Common myeloid progenitor, CD34-positive (primary cell): ENCODE measurements around the gene PRMT1.

Experiments used
- CTCF ChIA-PET: fragments of 350-600 bp; sonication (Branson Sonifier 250); formaldehyde crosslinking; loops from one replicate; lab custom pipeline; 2021; ENCODE audit warnings: antibody characterized with exemption; lab: Charles Lee
- POLR2A ChIA-PET: fragments of 350-600 bp; sonication (Branson Sonifier 250); formaldehyde crosslinking; loops from one replicate; lab custom pipeline; 2021; ENCODE audit warnings: antibody characterized with exemption; lab: Charles Lee
- DNase-seq, 3 donors: peaks; one replicate each; pipeline versions ENCODE4 v3.0.0 to v3.0.0-alpha.2; 2013
- H3K27ac ChIP-seq, 2 experiments: 1 replicate in 1 of 2; 2 replicates in 1 of 2; pipeline ENCODE4 v1.7.0; 2013; ENCODE audit warnings: inconsistent platforms in 2 of 2, low read length in 2 of 2, mild to moderate bottlenecking in 2 of 2, low read depth in 1 of 2, moderate library complexity in 1 of 2; ENCODE audit not compliant: severe bottlenecking in 2 of 2, insufficient read depth in 1 of 2, poor library complexity in 1 of 2
- H3K27me3 ChIP-seq, 5 experiments: replicated peaks in 2 of 5; 1 replicate in 3 of 5; 2 replicates in 2 of 5; pipeline versions ENCODE4 v1.6.1 to v1.7.0; 2013; ENCODE audit warnings: low read length in 4 of 5, mild to moderate bottlenecking in 2 of 5, moderate library complexity in 2 of 5, inconsistent platforms in 1 of 5; ENCODE audit not compliant: insufficient read depth in 5 of 5, control insufficient read depth in 4 of 5
- H3K36me3 ChIP-seq, 4 experiments: 1 replicate in 2 of 4; 2 replicates in 2 of 4; pipeline versions ENCODE4 v1.6.1 to v1.7.0; 2013; ENCODE audit warnings: low read length in 3 of 4, control low read depth in 1 of 4, mild to moderate bottlenecking in 1 of 4; ENCODE audit not compliant: control insufficient read depth in 4 of 4, insufficient read depth in 4 of 4
- H3K4me1 ChIP-seq, 4 experiments: 1 replicate in 3 of 4; 2 replicates in 1 of 4; pipeline versions ENCODE4 v1.6.1 to v1.7.1; 2013; ENCODE audit warnings: low read length in 3 of 4, mild to moderate bottlenecking in 3 of 4, control low read depth in 1 of 4, inconsistent platforms in 1 of 4, moderate library complexity in 1 of 4; ENCODE audit not compliant: control insufficient read depth in 4 of 4, insufficient read depth in 4 of 4; ENCODE audit errors: control extremely low read depth in 1 of 4
- H3K4me3 ChIP-seq, 7 experiments: 1 replicate in 4 of 7; 2 replicates in 3 of 7; pipeline versions ENCODE4 v1.5.1 to v1.7.0; 2013; ENCODE audit warnings: mild to moderate bottlenecking in 7 of 7, low read length in 6 of 7, moderate library complexity in 6 of 7, inconsistent platforms in 2 of 7, low read depth in 2 of 7, control low read depth in 1 of 7; ENCODE audit not compliant: insufficient read depth in 4 of 7, control insufficient read depth in 1 of 7; ENCODE audit errors: extremely low read depth in 1 of 7
- H3K9me3 ChIP-seq, 5 experiments: 1 replicate in 4 of 5; 2 replicates in 1 of 5; pipeline versions ENCODE4 v1.6.1 to v1.7.1; 2013; ENCODE audit warnings: low read length in 4 of 5, mild to moderate bottlenecking in 2 of 5, inconsistent platforms in 1 of 5, low read depth in 1 of 5, moderate library complexity in 1 of 5; ENCODE audit not compliant: control insufficient read depth in 4 of 5, insufficient read depth in 2 of 5; ENCODE audit errors: control extremely low read depth in 1 of 5
- WGBS: methylation state at CpG from one replicate; pipeline ENCODE4 v1.1.5; 2013; ENCODE audit not compliant: insufficient coverage; 5-methylcytosine and 5-hydroxymethylcytosine counted together

PRMT1 gene

DNA sequence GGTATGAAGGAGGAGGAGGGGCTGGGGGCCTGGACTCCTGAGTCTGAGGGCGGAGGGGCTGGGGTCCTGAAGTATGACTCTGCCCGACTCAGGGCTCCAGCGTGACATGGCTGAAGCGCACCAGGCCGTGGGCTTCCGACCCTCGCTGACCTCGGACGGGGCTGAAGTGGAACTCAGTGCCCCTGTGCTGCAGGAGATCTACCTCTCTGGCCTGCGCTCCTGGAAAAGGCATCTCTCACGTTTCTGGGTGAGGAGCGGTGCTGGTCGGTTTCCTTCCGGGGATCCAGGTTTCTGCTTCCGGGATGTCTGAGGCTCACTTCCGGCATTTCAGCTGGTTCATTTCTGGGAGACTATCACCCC lies 15.1 kb downstream of the PRMT1 start:
- DNase-seq = no peak
- Histone ChIP-seq H3K4me3 (no peak overlapping the region), H3K27me3 (peaks cover 0 to 38% (median 23%) of the 10 kb centered on the region in 5 experiments), H3K9me3 (no peaks in the 10 kb centered on the region), H3K4me1 (peaks cover 0 to 45% (median 27%) of the 10 kb centered on the region in 4 experiments), H3K27ac (no peak overlapping the region), H3K36me3 (peaks cover 0 to 25% (median 9%) of the 10 kb centered on the region in 4 experiments)
- WGBS = 95% methylated on average over 16 of the region's 16 CpGs
- ChIA-PET POLR2A (no interaction called here), CTCF (no interaction called here)

DNA sequence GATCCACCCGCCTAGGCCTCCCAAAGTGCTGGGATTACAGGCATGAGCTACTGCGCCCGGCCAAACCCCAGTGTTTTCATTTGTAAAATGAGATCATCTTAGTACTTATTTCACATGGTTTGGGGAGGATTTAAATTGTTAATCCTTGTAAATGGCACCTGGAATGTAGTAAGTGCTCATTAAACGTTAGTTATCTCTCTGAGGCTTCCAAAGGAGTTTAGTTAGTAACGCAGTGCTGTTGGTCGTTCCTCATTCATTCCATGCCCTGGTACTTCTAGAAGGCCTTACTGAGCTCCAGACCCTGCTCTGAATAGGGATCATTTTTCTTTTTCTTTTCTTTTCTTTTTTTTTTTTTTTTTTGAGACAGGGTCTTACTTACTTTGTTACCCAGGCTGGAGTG lies 19.0 kb downstream of the PRMT1 start:
- CTCF ChIA-PET = interaction anchor here (1.3 to 1.7 kb wide), 2 partner anchors 15 to 21 kb away, joined by 3 read pairs; no protein-coding TSS in a partner anchor

DNA sequence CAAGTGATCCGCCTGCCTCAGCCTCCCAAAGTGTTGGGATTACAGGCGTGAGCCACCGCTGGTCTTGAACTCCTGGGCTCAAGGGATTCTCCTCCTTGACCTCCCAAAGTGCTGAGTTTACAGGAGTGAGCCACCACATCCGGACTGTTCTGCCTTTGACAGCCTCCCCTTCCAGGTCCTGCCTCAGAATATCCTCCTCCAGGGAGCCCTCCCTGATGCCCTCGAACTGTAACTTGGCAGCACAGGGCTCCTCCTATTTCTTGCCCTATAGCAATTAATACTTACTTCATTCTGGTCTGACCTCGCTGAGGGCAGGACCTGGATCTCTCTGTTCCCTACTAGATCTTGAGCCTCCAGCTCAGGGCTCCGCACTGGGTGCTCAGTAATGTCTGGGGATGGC lies 19.8 kb downstream of the PRMT1 start:
- POLR2A ChIA-PET = no interaction called here
- peaks cover 0 to 23% (median 10%) of the 10 kb centered on the region in 5 experiments for H3K27me3 ChIP-seq
- H3K4me3 ChIP-seq = no peak overlapping the region
- no peak for DNase-seq
- no peaks in the 10 kb centered on the region for H3K4me1 ChIP-seq
- H3K27ac ChIP-seq = no peak overlapping the region
- CTCF ChIA-PET = interaction anchor here (1.3 to 1.7 kb wide), 2 partner anchors 16 to 21 kb away, joined by 3 read pairs; no protein-coding TSS in a partner anchor
- no peaks in the 10 kb centered on the region for H3K9me3 ChIP-seq
- 96% methylated on average over 6 of the region's 7 CpGs for WGBS
- H3K36me3 ChIP-seq = no peaks in the 10 kb centered on the region

More for the DNA sequence above, 19.0 kb downstream of the PRMT1 start:
- no peak overlapping the region for H3K4me3 ChIP-seq
- POLR2A ChIA-PET = no interaction called here
- peaks cover 0 to 6% (median 4%) of the 10 kb centered on the region in 4 experiments for H3K4me1 ChIP-seq
- H3K27me3 ChIP-seq = peaks cover 0 to 26% (median 15%) of the 10 kb centered on the region in 5 experiments
- DNase-seq = no peak
- H3K36me3 ChIP-seq = no peaks in the 10 kb centered on the region
- no peak overlapping the region for H3K27ac ChIP-seq
- WGBS = 100% methylated on average over 2 of the region's 6 CpGs
- H3K9me3 ChIP-seq = no peaks in the 10 kb centered on the region

DNA sequence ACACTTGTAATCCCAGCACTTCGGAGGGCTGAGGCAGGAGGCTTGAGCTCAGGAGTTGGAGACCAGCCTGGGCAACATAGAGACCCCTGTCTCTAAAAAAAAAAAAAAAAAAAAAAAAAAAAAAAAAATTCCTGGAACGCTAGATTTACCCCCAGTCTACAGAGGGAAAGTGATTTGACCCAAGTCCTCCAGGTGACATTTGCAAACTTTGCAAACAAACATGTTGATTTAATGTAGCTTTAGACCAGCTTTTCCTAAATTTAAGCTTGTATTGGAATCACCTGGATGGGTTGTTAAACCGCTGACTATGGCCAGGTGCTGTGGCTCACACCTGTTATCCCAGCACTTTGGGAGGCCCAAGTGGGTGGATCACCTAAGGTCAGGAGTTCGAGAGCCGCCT lies 22.3 kb downstream of the PRMT1 start:
- WGBS = 87% methylated on average over 3 of the region's 5 CpGs
- ChIA-PET POLR2A (interaction anchor here (0.6 kb wide), 1 partner anchor 20 kb away, joined by 4 read pairs; no protein-coding TSS in a partner anchor), CTCF (interaction anchor here (0.8 to 1.2 kb wide), 2 partner anchors 10 to 14 kb away, joined by 3 read pairs; partner anchors contain the start of gene ADM5)
- Histone ChIP-seq H3K27me3 (peaks cover 0 to 15% (median 4%) of the 10 kb centered on the region in 5 experiments), H3K36me3 (no peaks in the 10 kb centered on the region), H3K27ac (no peak overlapping the region), H3K9me3 (no peaks in the 10 kb centered on the region), H3K4me1 (no peaks in the 10 kb centered on the region), H3K4me3 (no peak overlapping the region)
- DNase-seq = no peak

DNA sequence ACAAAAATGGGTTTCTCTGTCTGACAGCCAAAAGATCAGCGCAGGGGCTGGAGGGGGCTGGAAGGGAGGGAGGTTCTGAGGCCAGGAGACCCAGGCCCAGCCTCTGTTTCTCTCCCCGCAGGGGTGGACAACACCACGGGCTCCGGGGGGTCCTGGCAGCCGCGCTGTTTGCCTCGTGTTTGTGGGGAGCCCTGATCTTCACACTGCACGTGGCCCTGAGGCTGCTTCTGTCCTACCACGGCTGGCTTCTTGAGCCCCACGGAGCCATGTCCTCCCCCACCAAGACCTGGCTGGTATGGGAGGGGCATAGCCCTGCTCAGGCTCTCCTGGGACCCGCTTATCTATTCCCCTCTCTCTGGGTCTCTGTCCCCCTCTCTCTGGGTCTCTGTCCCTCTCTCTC lies 23.5 kb downstream of the PRMT1 start:
- Histone ChIP-seq H3K9me3 (no peaks in the 10 kb centered on the region), H3K4me3 (no peak overlapping the region), H3K27ac (no peak overlapping the region), H3K27me3 (peaks cover 0 to 15% (median 4%) of the 10 kb centered on the region in 5 experiments), H3K36me3 (no peaks in the 10 kb centered on the region), H3K4me1 (no peaks in the 10 kb centered on the region)
- DNase-seq = no peak
- ChIA-PET POLR2A (no interaction called here), CTCF (interaction anchor here (0.6 to 1.0 kb wide), 3 partner anchors 10 to 161 kb away, joined by 3 to 5 read pairs (median 3); no protein-coding TSS in a partner anchor)
- WGBS = 75% methylated on average over 4 of the region's 11 CpGs

DNA sequence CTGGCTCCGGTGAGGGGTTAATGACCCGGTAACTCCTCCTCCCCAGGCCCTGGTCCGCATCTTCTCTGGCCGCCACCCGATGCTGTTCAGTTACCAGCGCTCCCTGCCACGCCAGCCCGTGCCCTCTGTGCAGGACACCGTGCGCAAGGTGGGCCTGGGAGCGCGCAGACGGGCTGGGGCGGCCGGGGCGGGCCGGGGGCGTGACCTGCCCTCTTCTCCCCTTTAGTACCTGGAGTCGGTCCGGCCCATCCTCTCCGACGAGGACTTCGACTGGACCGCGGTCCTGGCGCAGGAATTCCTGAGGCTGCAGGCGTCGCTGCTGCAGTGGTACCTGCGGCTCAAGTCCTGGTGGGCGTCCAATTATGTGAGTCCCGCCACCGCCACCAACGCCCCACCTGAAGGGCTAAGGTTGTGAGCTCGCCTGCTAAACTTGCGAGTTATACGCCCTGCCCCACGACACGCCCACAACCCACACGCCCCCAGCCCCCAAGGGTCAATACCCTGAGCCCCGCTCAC lies 24.3 kb downstream of the PRMT1 start:
- Histone ChIP-seq H3K4me3 (no peak overlapping the region), H3K4me1 (no peaks in the 10 kb centered on the region), H3K9me3 (no peaks in the 10 kb centered on the region), H3K27me3 (peaks cover 0 to 15% (median 4%) of the 10 kb centered on the region in 5 experiments), H3K36me3 (no peaks in the 10 kb centered on the region), H3K27ac (no peak overlapping the region)
- WGBS = 73% methylated on average over 32 of the region's 40 CpGs
- DNase-seq = no peak
- ChIA-PET CTCF (no interaction called here), POLR2A (no interaction called here)

DNA sequence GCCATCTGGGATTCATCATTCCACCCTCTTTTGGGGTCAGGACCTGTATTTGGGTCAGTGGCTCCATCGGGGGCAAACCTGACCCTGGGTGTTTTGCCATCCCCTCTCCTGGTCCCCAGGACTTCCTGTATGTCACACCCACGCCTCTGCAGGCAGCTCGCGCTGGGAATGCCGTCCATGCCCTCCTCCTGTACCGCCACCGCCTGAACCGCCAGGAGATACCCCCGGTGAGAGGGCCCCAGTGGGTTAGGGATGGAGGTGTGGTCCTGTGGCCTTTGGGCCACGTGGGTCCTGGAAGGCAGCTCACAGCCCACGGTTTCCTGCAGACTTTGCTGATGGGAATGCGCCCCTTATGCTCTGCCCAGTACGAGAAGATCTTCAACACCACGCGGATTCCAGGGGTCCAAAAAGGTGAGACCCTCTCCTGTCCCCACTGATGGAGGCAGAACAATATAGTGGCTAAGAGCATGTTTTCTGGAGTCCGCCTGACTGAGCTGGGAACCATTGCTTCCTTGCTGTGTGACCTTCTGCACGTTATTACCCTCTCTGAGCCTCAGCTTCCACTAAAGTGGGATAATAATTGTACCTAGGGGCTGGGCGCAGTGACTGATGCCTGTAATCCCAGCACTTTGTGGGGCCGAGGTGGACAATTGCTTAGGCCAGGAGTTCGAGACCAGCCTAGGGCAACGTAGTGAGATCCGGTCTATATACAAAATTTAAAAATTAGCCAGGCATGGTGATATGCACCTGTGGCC lies 28.0 kb downstream of the PRMT1 start:
- H3K27ac ChIP-seq = no peak overlapping the region
- H3K27me3 ChIP-seq = peaks cover 0 to 15% (median 4%) of the 10 kb centered on the region in 5 experiments
- H3K36me3 ChIP-seq = no peaks in the 10 kb centered on the region
- WGBS = 91% methylated on average over 14 of the region's 22 CpGs
- ChIA-PET CTCF (interaction anchor here (1.1 kb wide), 2 partner anchors 13 to 20 kb away, joined by 3 read pairs; no protein-coding TSS in a partner anchor), POLR2A (no interaction called here)
- no peak overlapping the region for H3K4me3 ChIP-seq
- no peaks in the 10 kb centered on the region for H3K4me1 ChIP-seq
- no peak for DNase-seq
- H3K9me3 ChIP-seq = no peaks in the 10 kb centered on the region
